HepG2 (cell line): Measurements from ENCODE around the gene ZNF184. TPM values are rescaled to one million over a fixed set of nuclear protein-coding genes. Genes with fewer than 3 reads are reported as not detected.

Experiments
- ATAC-seq: fragments of 200-7000 bp; cut with Tn5 transposase; 3 replicates; pipeline ENCODE4 v1.9.1; 2020; ENCODE audit warnings: mild to moderate bottlenecking, moderate library complexity
- BruUV-seq: library from RNA; stranded (reverse); fragments of 400-500 nt; replicated peaks from 2 replicates; lab custom pipeline; 2021; lab: Mats Ljungman, UMichigan
- CTCF ChIA-PET: fragments of 300-600 bp; formaldehyde crosslinking; extraction: SDS; loops from one replicate; lab custom pipeline; 2021; ENCODE audit warnings: low total read pairs, inconsistent platforms, low intra/inter-chr PET ratio; lab: Yijun Ruan, JAX
- POLR2A ChIA-PET: fragments of 350-600 bp; sonication (Branson Sonifier 250); formaldehyde crosslinking; loops from one replicate; lab custom pipeline; 2020; ENCODE audit warnings: antibody characterized with exemption, inconsistent platforms; lab: Yijun Ruan, JAX
- DNase-seq: peaks from one replicate; pipeline ENCODE4 v3.0.0-alpha.2; 2015; ENCODE audit warnings: low spot score
- FAIRE-seq: peaks from 3 replicates; lab custom pipeline; 2011; peaks lifted over from hg19 to GRCh38; lab: Jason Lieb, UNC
- H2AFZ ChIP-seq: one replicate; pipeline ENCODE4 v1.6.1; 2011; ENCODE audit warnings: low read length, inconsistent platforms
- H3K27ac ChIP-seq: fragments of 300-600 bp; 3 replicates; pipeline ENCODE4 v1.8.0; 2011; ENCODE audit warnings: mixed run types, mild to moderate bottlenecking, mixed read lengths, low read length, inconsistent platforms; ENCODE audit not compliant: insufficient read depth; ENCODE audit errors: extremely low read length
- H3K27me3 ChIP-seq, 2 experiments: fragments of 200-600 bp in 1 of 2; 2 replicates in 1 of 2; 3 replicates in 1 of 2; pipeline versions ENCODE4 v1.6.0 to v1.8.0; 2011; ENCODE audit warnings: low read length in 2 of 2, mild to moderate bottlenecking in 2 of 2, moderate library complexity in 2 of 2, inconsistent platforms in 1 of 2; ENCODE audit not compliant: insufficient read depth in 2 of 2, control insufficient read depth in 1 of 2
- H3K36me3 ChIP-seq, 2 experiments: fragments of 200-600 bp in 1 of 2; replicated peaks in 1 of 2; 2 replicates in 1 of 2; 3 replicates in 1 of 2; pipeline versions ENCODE4 v1.5.1 to v1.8.0; 2011; ENCODE audit warnings: low read length in 2 of 2, inconsistent platforms in 1 of 2; ENCODE audit not compliant: insufficient read depth in 2 of 2, control insufficient read depth in 1 of 2
- H3K4me1 ChIP-seq: 2 replicates; pipeline ENCODE4 v1.5.1; 2012; ENCODE audit warnings: low read length, inconsistent platforms; ENCODE audit not compliant: insufficient read depth
- H3K4me2 ChIP-seq: 2 replicates; pipeline ENCODE4 v1.6.0; 2011; ENCODE audit warnings: low read depth, low read length, inconsistent platforms
- H3K4me3 ChIP-seq, 3 experiments: fragments of 200-600 bp in 1 of 3; sonication (generic), shearing (Covaris generic) in 1 of 3; replicated peaks in 1 of 3; 2 replicates each; pipeline ENCODE4 v1.5.1; 2011 to 2016; ENCODE audit warnings: low read length in 3 of 3, inconsistent platforms in 2 of 3, low read depth in 2 of 3, mild to moderate bottlenecking in 2 of 3, control low read depth in 1 of 3, mixed read lengths in 1 of 3; ENCODE audit not compliant: insufficient read depth in 1 of 3
- H3K79me2 ChIP-seq: one replicate; pipeline ENCODE4 v1.6.1; 2011; ENCODE audit warnings: low read length, inconsistent platforms; ENCODE audit not compliant: insufficient read depth
- H3K9ac ChIP-seq: 2 replicates; pipeline ENCODE4 v1.6.0; 2011; ENCODE audit warnings: mild to moderate bottlenecking, low read depth, low read length, inconsistent platforms; ENCODE audit not compliant: insufficient read depth
- H3K9me3 ChIP-seq: 2 replicates; pipeline ENCODE4 v1.5.1; 2012; ENCODE audit warnings: mild to moderate bottlenecking, low read length
- H4K20me1 ChIP-seq: 2 replicates; pipeline ENCODE4 v1.6.0; 2011; ENCODE audit warnings: inconsistent platforms, mild to moderate bottlenecking, low read length, moderate library complexity; ENCODE audit not compliant: insufficient read depth
- ARID4A ChIP-seq: sonication (generic); formaldehyde crosslinking; IDR thresholded peaks from 2 replicates; pipeline ENCODE4 v1.5.0; 2020; ENCODE audit warnings: mild to moderate bottlenecking, missing genetic modification reagents, borderline replicate concordance
- ERF ChIP-seq: IDR thresholded peaks from 2 replicates; pipeline ENCODE4 v1.6.1; 2018; ENCODE audit warnings: missing biosample characterization, missing genetic modification reagents
- HBP1 ChIP-seq: IDR thresholded peaks from 2 replicates; pipeline ENCODE4 v1.6.1; 2016; ENCODE audit warnings: low read depth, control low read depth
- IRF1 ChIP-seq: sonication (generic); formaldehyde crosslinking; IDR thresholded peaks from 2 replicates; pipeline ENCODE4 v1.4.0; 2020; ENCODE audit warnings: low read depth, mild to moderate bottlenecking, missing genetic modification reagents
- IRF2 ChIP-seq: IDR thresholded peaks from 2 replicates; pipeline ENCODE4 v1.6.1; 2018; ENCODE audit warnings: missing genetic modification reagents, missing compliant biosample characterization
- MIER3 ChIP-seq: IDR thresholded peaks from 2 replicates; pipeline ENCODE4 v1.6.1; 2016; ENCODE audit warnings: missing compliant biosample characterization, borderline replicate concordance
- NFE2L1 ChIP-seq: sonication (generic); formaldehyde crosslinking; IDR thresholded peaks from 2 replicates; pipeline ENCODE4 v1.4.0; 2020; ENCODE audit warnings: missing genetic modification reagents, mild to moderate bottlenecking, borderline replicate concordance
- NRL ChIP-seq: sonication (generic); formaldehyde crosslinking; IDR thresholded peaks from 2 replicates; pipeline ENCODE4 v1.5.0; 2020; ENCODE audit warnings: missing genetic modification reagents, mild to moderate bottlenecking, moderate library complexity, borderline replicate concordance
- SUZ12 ChIP-seq: fragments of 150-350 bp; IDR thresholded peaks from 2 replicates; pipeline ENCODE4 v1.6.1; 2014; ENCODE audit warnings: low read depth, low read length
- ZFP36 ChIP-seq: fragments of 150-350 bp; IDR thresholded peaks from 2 replicates; pipeline ENCODE4 v1.6.1; 2018; ENCODE audit warnings: borderline replicate concordance, low read length, low read depth; ENCODE audit not compliant: partially characterized antibody
- ZNF232 ChIP-seq: sonication (generic); formaldehyde crosslinking; IDR thresholded peaks from 2 replicates; pipeline ENCODE4 v1.4.0; 2020; ENCODE audit warnings: missing genetic modification reagents, borderline replicate concordance
- ZNF253 ChIP-seq: sonication (generic); formaldehyde crosslinking; IDR thresholded peaks from 2 replicates; pipeline ENCODE4 v1.8.0; 2022; ENCODE audit warnings: mild to moderate bottlenecking, missing genetic modification reagents, borderline replicate concordance
- ZNF460 ChIP-seq: sonication (generic); formaldehyde crosslinking; IDR thresholded peaks from 2 replicates; pipeline ENCODE4 v1.5.1; 2020; ENCODE audit warnings: missing genetic modification reagents, mild to moderate bottlenecking, borderline replicate concordance
- ZNF766 ChIP-seq: sonication (generic); formaldehyde crosslinking; IDR thresholded peaks from 2 replicates; pipeline ENCODE4 v1.5.0; 2020; ENCODE audit warnings: missing genetic modification reagents, borderline replicate concordance
- ZSCAN31 ChIP-seq: sonication (generic); formaldehyde crosslinking; IDR thresholded peaks from 2 replicates; pipeline ENCODE4 v1.5.0; 2020; ENCODE audit warnings: low read depth, mild to moderate bottlenecking, missing genetic modification reagents
- WGBS: methylation state at CpG from one replicate; pipeline ENCODE4 v1.1.6; 2017; ENCODE audit warnings: low lambda C conversion rate; 5-methylcytosine and 5-hydroxymethylcytosine counted together
- in situ Hi-C: cut with HindIII; loops from 2 replicates; pipeline ENCODE4 v1.10.0; 2017; ENCODE audit warnings: low pct_unique_long_range_greater_than_20kb; ENCODE audit not compliant: extremely low pct_ligation_motif_present
- intact Hi-C: fragments of 100-400 bp; cut with micrococcal nuclease; formaldehyde crosslinking; loops from one replicate; pipeline ENCODE4 v1.10.0; 2022; ENCODE audit not compliant: unreplicated experiment
- polyA plus RNA-seq, 8 experiments: library from polyadenylated mRNA; depleted of rRNA in 3 of 8; stranded (reverse) in 7 of 8; unstranded in 1 of 8; fragments of >200 nt; fragmentation: Illumina TruSeq in 4 of 8; extraction: Trizol in 4 of 8; gene quantifications; 2 replicates each; pipeline versions ENCODE4 v1.2.1 to v1.2.3, GENCODE V29; 2011 to 2016; ENCODE audit warnings: low read depth in 4 of 8, missing spikeins in 1 of 8, mixed read lengths in 1 of 8; ENCODE audit not compliant: insufficient read depth in 1 of 8
- total RNA-seq, 5 experiments: library from RNA; depleted of rRNA; stranded (reverse); fragments of >200 nt; fragmentation: Illumina TruSeq; extraction: Trizol; gene quantifications; 2 replicates each; pipeline ENCODE4 v1.2.3, GENCODE V29; 2016; ENCODE audit warnings: low read depth in 1 of 5

ZNF184 gene
- total and polyA plus RNA-seq, 2 of the 13 experiments (the other 11 are each of a cell fraction or from before 2014, with no cell fraction given) = 2.1 to 10.1 TPM

- H3K9ac ChIP-seq = peak overlapping the region; percentile 62
- no peaks in the 10 kb centered on the region for H3K9me3 ChIP-seq
- intact Hi-C loops = loop anchor here (1.0 to 5.0 kb wide), 10 partner anchors 11 to 376 kb away; partner anchors contain the start of gene POM121L2
- peak overlapping the region; percentile 95 for H2AFZ ChIP-seq
- no peaks in the 10 kb centered on the region for H3K79me2 ChIP-seq
- H3K4me1 ChIP-seq = peaks cover 19% of the 10 kb centered on the region
- WGBS = under 1% methylated on average over 34 of the region's 42 CpGs
- ChIA-PET POLR2A (interaction anchor here (0.8 to 1.5 kb wide), 7 partner anchors 14 to 374 kb away, joined by 3 to 4 read pairs (median 3); partner anchors contain the start of gene ZNF184), CTCF (interaction anchor here (0.9 to 2.9 kb wide), 3 partner anchors 91 to 233 kb away, joined by 4 to 21 read pairs (median 6); no protein-coding TSS in a partner anchor)
- H3K36me3 ChIP-seq = no peaks in the 10 kb centered on the region
- ATAC-seq (peak; percentile 83), DNase-seq (peak; percentile 82), FAIRE-seq (peak; percentile 86)
- peak overlapping the region; percentile 94 for H3K4me2 ChIP-seq
- peaks cover 2 to 18% of the 10 kb centered on the region in 2 experiments; a peak in 1 of 5 replicates for H3K27me3 ChIP-seq
- H3K27ac ChIP-seq = peak overlapping the region; percentile 39
- BruUV-seq = no TSS peak
- H3K4me3 ChIP-seq = peak overlapping the region; percentile 72 to 86 (median 85)
- in situ Hi-C loops = loop anchor here (5.0 to 25.0 kb wide), 4 partner anchors 93 to 1207 kb away; a partner anchor contains a TSS
- no peaks in the 10 kb centered on the region for H4K20me1 ChIP-seq
- TF ChIP-seq ARID4A (CRISPR knock-in tag) = peak; percentile 36; the same call in 1 of the 2 replicates
- TF ChIP-seq ZSCAN31 (CRISPR knock-in tag) = no peak
- TF ChIP-seq ERF (CRISPR knock-in tag) = peak; percentile 33; the same call in 1 of the 2 replicates
- TF ChIP-seq IRF2 (CRISPR knock-in tag) = peak; percentile 64; the same call in 1 of the 2 replicates
- peak; percentile 57; the same call in 1 of the 2 replicates for TF ChIP-seq MIER3 (CRISPR knock-in tag)
- peak; percentile 18; the same call in 1 of the 2 replicates for TF ChIP-seq ZNF460 (CRISPR knock-in tag)
- 0 out of 2 replicates have a peak, but pooled peaks have one; percentile 62 for TF ChIP-seq HBP1
- 0 out of 2 replicates have a peak, but pooled peaks have one; percentile 29 for TF ChIP-seq IRF1
- no peak for TF ChIP-seq SUZ12
- no peak; the same call in 1 of the 2 replicates for TF ChIP-seq ZNF253 (CRISPR knock-in tag)
- peak; percentile 20 for TF ChIP-seq ZFP36
- no peak for TF ChIP-seq ZNF766 (CRISPR knock-in tag)
- no peak for TF ChIP-seq NFE2L1 (CRISPR knock-in tag)
- TF ChIP-seq NRL = peak; percentile 69; the same call in 1 of the 2 replicates
- TF ChIP-seq ZNF232 (CRISPR knock-in tag) = 0 out of 2 replicates have a peak, but pooled peaks have one; percentile 45
These were observed 46.2 kb upstream of the ZNF184 start for GRCh38 chr6:27518881-27519795.
